K562 (cell line): ENCODE data around the gene ZMYND8. TPM values are rescaled to one million over a fixed set of nuclear protein-coding genes. Genes with fewer than 3 reads are reported as not detected.

Experiments
- CCAR2 ChIP-seq: fragments of 200-400 bp; formaldehyde crosslinking; IDR thresholded peaks from 2 replicates; pipeline ENCODE4 v1.6.1; 2017; ENCODE audit warnings: mild to moderate bottlenecking, low read depth, low read length
- NR2C2 ChIP-seq, 2 experiments: fragments of 200-800 bp in 1 of 2; sonication (Bioruptor generic) in 1 of 2; sonication (generic) in 1 of 2; formaldehyde crosslinking in 1 of 2; IDR thresholded peaks; 2 replicates each; pipeline versions ENCODE4 v1.6.1 to v1.8.0; 2016 to 2022; ENCODE audit warnings: mild to moderate bottlenecking in 1 of 2, missing compliant biosample characterization in 1 of 2, missing genetic modification characterization in 1 of 2, missing genetic modification reagents in 1 of 2
- SMARCA4 ChIP-seq: fragments of 450-650 bp; IDR thresholded peaks from 2 replicates; pipeline ENCODE4 v1.6.1; 2016
- SREBF1 ChIP-seq: fragments of 150-350 bp; IDR thresholded peaks from 2 replicates; pipeline ENCODE4 v1.6.1; 2014; ENCODE audit warnings: antibody characterized with exemption, low read depth, low read length, borderline replicate concordance
- TEAD1 ChIP-seq, 2 experiments: fragments of 450-650 bp in 1 of 2; sonication (generic) in 1 of 2; formaldehyde crosslinking; IDR thresholded peaks; 2 replicates each; pipeline versions ENCODE4 v1.4.0 to v1.8.0; 2020 to 2022; ENCODE audit warnings: mild to moderate bottlenecking in 2 of 2, missing genetic modification reagents in 1 of 2
- polyA plus RNA-seq, 8 experiments: library from polyadenylated mRNA; depleted of rRNA in 4 of 8; stranded (reverse) in 5 of 8; unstranded in 3 of 8; fragments of >200 nt; fragmentation: Nextera tagmentation in 2 of 8; fragmentation: Illumina TruSeq in 1 of 8; extraction: Ambion mirVana in 2 of 8; extraction: Trizol in 1 of 8; gene quantifications; 2 replicates each; pipeline versions ENCODE4 v1.2.1 to v1.2.3, GENCODE V29; 2011 to 2014; ENCODE audit warnings: inconsistent platforms in 1 of 8, missing spikeins in 1 of 8
- total RNA-seq, 7 experiments: library from RNA; depleted of rRNA in 6 of 7; stranded (reverse); fragments of >200 nt in 6 of 7; fragmentation: Illumina TruSeq in 2 of 7; extraction: Trizol in 2 of 7; gene quantifications; 2 replicates each; pipeline versions ENCODE4 v1.2.1 to v1.2.3, GENCODE V29; 2011 to 2021; ENCODE audit warnings: low replicate concordance in 1 of 7
- TF ChIP-seq, protein P1 (sequence below), 2 experiments: fragments of 450-650 bp in 1 of 2; sonication (generic) in 1 of 2; formaldehyde crosslinking in 1 of 2; IDR thresholded peaks in 1 of 2; conservative IDR thresholded peaks in 1 of 2; 2 replicates each; pipeline versions ENCODE4 v1.6.1 to v1.8.1; 2016 to 2023; ENCODE audit warnings: mild to moderate bottlenecking in 2 of 2, moderate library complexity in 2 of 2, inconsistent platforms in 1 of 2, missing genetic modification reagents in 1 of 2
- TF ChIP-seq, protein P2 (sequence below), 2 experiments: fragments of 250-450 bp in 1 of 2; fragments of 450-650 bp in 1 of 2; sonication (Bioruptor Pico) in 1 of 2; IDR thresholded peaks; 2 replicates each; pipeline versions ENCODE4 v1.6.1 to v1.8.0; 2016 to 2021; ENCODE audit warnings: mild to moderate bottlenecking in 2 of 2, moderate library complexity in 2 of 2, missing compliant biosample characterization in 1 of 2, missing genetic modification characterization in 1 of 2
- TF ChIP-seq, protein P3 (sequence below), 2 experiments: fragments of 450-650 bp in 1 of 2; sonication (generic) in 1 of 2; formaldehyde crosslinking in 1 of 2; IDR thresholded peaks; 2 replicates each; pipeline versions ENCODE4 v1.7.1 to v1.9.0; 2016 to 2022; ENCODE audit warnings: inconsistent platforms in 1 of 2, mild to moderate bottlenecking in 1 of 2, missing genetic modification reagents in 1 of 2

The ZMYND8 gene
- total and polyA plus RNA-seq, 9 of the 15 experiments (the other 6 are each of a cell fraction or from before 2014, with no cell fraction given): 31.8 to 148 (median 71.9) TPM

DNA sequence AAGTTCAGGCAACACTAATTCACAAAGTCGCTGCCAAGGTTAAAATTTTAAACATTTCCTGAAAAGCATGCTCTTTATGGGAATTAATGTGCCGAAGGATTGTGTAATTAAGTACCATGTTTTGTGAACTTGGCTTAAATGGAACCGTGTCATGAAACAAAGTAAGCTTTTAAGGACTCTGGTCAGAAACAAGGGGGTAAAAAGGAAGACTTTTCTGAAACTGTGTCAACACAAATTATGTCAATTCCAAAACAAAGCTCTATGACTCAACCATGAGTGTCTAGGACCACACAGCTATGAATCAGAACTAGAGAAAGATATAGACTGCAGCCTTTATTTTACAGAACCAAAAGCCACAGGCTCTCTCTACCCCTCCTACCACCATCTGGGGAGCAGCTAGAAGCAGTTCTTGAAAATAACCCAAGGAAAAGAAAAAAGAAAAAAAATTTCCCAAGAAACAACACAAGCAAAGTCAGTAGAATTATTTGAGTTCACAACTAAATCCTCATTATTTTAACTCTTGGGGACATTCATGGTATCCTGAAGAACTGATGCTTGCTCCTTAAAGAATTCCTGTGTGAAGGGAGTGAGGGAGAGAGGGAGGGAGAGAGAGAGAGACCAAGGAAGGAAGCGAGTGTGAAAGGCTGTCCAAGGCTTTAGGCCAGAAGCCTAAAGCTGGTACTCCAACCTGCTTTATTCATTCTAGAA, 81.9 kb downstream of the ZMYND8 start (continued):
- TF ChIP-seq, protein P1, sequence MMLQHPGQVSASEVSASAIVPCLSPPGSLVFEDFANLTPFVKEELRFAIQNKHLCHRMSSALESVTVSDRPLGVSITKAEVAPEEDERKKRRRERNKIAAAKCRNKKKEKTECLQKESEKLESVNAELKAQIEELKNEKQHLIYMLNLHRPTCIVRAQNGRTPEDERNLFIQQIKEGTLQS (IDR thresholded peaks at IDR 0.05): peak; percentile 80
- TF ChIP-seq, protein P1 (CRISPR knock-in tag; conservative IDR thresholded peaks at IDR 0.05): no peak
- TF ChIP-seq NR2C2 (CRISPR knock-in tag; IDR thresholded peaks at IDR 0.05) (no peak), NR2C2 (tag; IDR thresholded peaks at IDR 0.05) (no peak), SREBF1 (no peak), TEAD1 (CRISPR knock-in tag; IDR thresholded peaks at IDR 0.05) (no peak), SMARCA4 (peak; percentile 66; the same call in 1 of the 2 replicates), CCAR2 (no peak)
- TF ChIP-seq, protein P2, sequence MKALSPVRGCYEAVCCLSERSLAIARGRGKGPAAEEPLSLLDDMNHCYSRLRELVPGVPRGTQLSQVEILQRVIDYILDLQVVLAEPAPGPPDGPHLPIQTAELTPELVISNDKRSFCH (CRISPR knock-in tag; IDR thresholded peaks at IDR 0.05): no peak
- TF ChIP-seq, protein P2 (tag; IDR thresholded peaks at IDR 0.05): no peak
- TF ChIP-seq, protein P3, sequence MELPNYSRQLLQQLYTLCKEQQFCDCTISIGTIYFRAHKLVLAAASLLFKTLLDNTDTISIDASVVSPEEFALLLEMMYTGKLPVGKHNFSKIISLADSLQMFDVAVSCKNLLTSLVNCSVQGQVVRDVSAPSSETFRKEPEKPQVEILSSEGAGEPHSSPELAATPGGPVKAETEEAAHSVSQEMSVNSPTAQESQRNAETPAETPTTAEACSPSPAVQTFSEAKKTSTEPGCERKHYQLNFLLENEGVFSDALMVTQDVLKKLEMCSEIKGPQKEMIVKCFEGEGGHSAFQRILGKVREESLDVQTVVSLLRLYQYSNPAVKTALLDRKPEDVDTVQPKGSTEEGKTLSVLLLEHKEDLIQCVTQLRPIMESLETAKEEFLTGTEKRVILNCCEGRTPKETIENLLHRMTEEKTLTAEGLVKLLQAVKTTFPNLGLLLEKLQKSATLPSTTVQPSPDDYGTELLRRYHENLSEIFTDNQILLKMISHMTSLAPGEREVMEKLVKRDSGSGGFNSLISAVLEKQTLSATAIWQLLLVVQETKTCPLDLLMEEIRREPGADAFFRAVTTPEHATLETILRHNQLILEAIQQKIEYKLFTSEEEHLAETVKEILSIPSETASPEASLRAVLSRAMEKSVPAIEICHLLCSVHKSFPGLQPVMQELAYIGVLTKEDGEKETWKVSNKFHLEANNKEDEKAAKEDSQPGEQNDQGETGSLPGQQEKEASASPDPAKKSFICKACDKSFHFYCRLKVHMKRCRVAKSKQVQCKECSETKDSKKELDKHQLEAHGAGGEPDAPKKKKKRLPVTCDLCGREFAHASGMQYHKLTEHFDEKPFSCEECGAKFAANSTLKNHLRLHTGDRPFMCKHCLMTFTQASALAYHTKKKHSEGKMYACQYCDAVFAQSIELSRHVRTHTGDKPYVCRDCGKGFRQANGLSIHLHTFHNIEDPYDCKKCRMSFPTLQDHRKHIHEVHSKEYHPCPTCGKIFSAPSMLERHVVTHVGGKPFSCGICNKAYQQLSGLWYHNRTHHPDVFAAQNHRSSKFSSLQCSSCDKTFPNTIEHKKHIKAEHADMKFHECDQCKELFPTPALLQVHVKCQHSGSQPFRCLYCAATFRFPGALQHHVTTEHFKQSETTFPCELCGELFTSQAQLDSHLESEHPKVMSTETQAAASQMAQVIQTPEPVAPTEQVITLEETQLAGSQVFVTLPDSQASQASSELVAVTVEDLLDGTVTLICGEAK (IDR thresholded peaks at IDR 0.05): no peak
- TF ChIP-seq, protein P3 (CRISPR knock-in tag; IDR thresholded peaks at IDR 0.05): no peak
